ENCODE measurements around the gene EPB42. TPM values are rescaled to one million over a fixed set of nuclear protein-coding genes. Genes with fewer than 3 reads are reported as not detected.

EPB42 gene
- total and polyA plus RNA-seq, 4 experiments from 2014 or later = not detected

GRCh38 chr15:43241100-43241499 lies 20.3 kb upstream of the EPB42 start:
- H3K27me3 ChIP-seq (ENCODE audit: insufficient read depth, low read length) = no peaks in the 10 kb centered on the region
- intact Hi-C loops (cut with micrococcal nuclease) = no loop called here
- POLR2A ChIA-PET (ENCODE audit: partially characterized antibody) = no interaction called here
- Mint-ChIP-seq H3K27me3 (peaks cover 6 to 16% of the 10 kb centered on the region in 2 donors), H3K4me3 (no peak overlapping the region), H3K9me3 (no peaks in the 10 kb centered on the region), H3K36me3 (no peaks in the 10 kb centered on the region), H3K4me1 (no peaks in the 10 kb centered on the region), H3K27ac (no peak overlapping the region)
- DNase-seq = no peak
- H3K36me3 ChIP-seq (ENCODE audit: insufficient read depth, low read length) = no peaks in the 10 kb centered on the region
- no peaks in the 10 kb centered on the region for H3K4me1 ChIP-seq (ENCODE audit: insufficient read depth, low read length)
- no peaks in the 10 kb centered on the region for H3K9me3 ChIP-seq (ENCODE audit: control insufficient read depth in 1 of 2, low read length in 2 of 2)
- H3K27ac ChIP-seq (ENCODE audit: low read depth, low read length) = no peak overlapping the region
- no peak overlapping the region for H3K4me3 ChIP-seq (ENCODE audit: low read length in 2 of 2)
- CTCF ChIA-PET (ENCODE audit: partially characterized antibody) = no interaction called here

GRCh38 chr15:43239732-43240491 lies 19.1 kb upstream of the EPB42 start:
- H3K4me1 Mint-ChIP-seq = no peaks in the 10 kb centered on the region
- no peak overlapping the region for H3K4me3 Mint-ChIP-seq
- H3K9me3 ChIP-seq (ENCODE audit: control insufficient read depth in 1 of 2, low read length in 2 of 2) = no peaks in the 10 kb centered on the region
- ChIA-PET POLR2A (ENCODE audit: partially characterized antibody) (no interaction called here), CTCF (ENCODE audit: partially characterized antibody) (interaction anchor here (1.1 kb wide), 1 partner anchor 14 kb away, joined by 4 read pairs; no protein-coding TSS in a partner anchor)
- no peaks in the 10 kb centered on the region for H3K27me3 ChIP-seq (ENCODE audit: insufficient read depth, low read length)
- intact Hi-C loops (cut with micrococcal nuclease) = no loop called here
- H3K36me3 Mint-ChIP-seq = no peaks in the 10 kb centered on the region
- peaks cover 4 to 19% of the 10 kb centered on the region in 2 donors for H3K27me3 Mint-ChIP-seq
- H3K9me3 Mint-ChIP-seq = no peaks in the 10 kb centered on the region
- H3K27ac Mint-ChIP-seq = no peak overlapping the region
- H3K4me3 ChIP-seq (ENCODE audit: low read length in 2 of 2) = no peak overlapping the region
- no peak for DNase-seq
- no peaks in the 10 kb centered on the region for H3K36me3 ChIP-seq (ENCODE audit: insufficient read depth, low read length)
- H3K4me1 ChIP-seq (ENCODE audit: insufficient read depth, low read length) = no peaks in the 10 kb centered on the region
- no peak overlapping the region for H3K27ac ChIP-seq (ENCODE audit: low read depth, low read length)

GRCh38 chr15:43238671-43239131 lies 17.9 kb upstream of the EPB42 start:
- ChIA-PET POLR2A (ENCODE audit: partially characterized antibody) (no interaction called here), CTCF (ENCODE audit: partially characterized antibody) (interaction anchor here (1.0 kb wide), 1 partner anchor 13 kb away, joined by 4 read pairs; no protein-coding TSS in a partner anchor)
- H3K27ac ChIP-seq (ENCODE audit: low read depth, low read length) = no peak overlapping the region
- H3K9me3 Mint-ChIP-seq = no peaks in the 10 kb centered on the region
- H3K27ac Mint-ChIP-seq = no peak overlapping the region
- peaks cover 2 to 19% of the 10 kb centered on the region in 2 donors for H3K27me3 Mint-ChIP-seq
- intact Hi-C loops (cut with micrococcal nuclease) = no loop called here
- H3K9me3 ChIP-seq (ENCODE audit: control insufficient read depth in 1 of 2, low read length in 2 of 2) = no peaks in the 10 kb centered on the region
- no peaks in the 10 kb centered on the region for H3K36me3 ChIP-seq (ENCODE audit: insufficient read depth, low read length)
- no peak overlapping the region for H3K4me3 ChIP-seq (ENCODE audit: low read length in 2 of 2)
- no peaks in the 10 kb centered on the region for H3K4me1 ChIP-seq (ENCODE audit: insufficient read depth, low read length)
- no peaks in the 10 kb centered on the region for H3K27me3 ChIP-seq (ENCODE audit: insufficient read depth, low read length)
- DNase-seq = no peak
- H3K4me3 Mint-ChIP-seq = no peak overlapping the region
- H3K4me1 Mint-ChIP-seq = no peaks in the 10 kb centered on the region
- no peaks in the 10 kb centered on the region for H3K36me3 Mint-ChIP-seq

- Histone ChIP-seq H3K4me1 (ENCODE audit: insufficient read depth, low read length) (no peaks in the 10 kb centered on the region), H3K27ac (ENCODE audit: low read depth, low read length) (no peak overlapping the region), H3K4me3 (ENCODE audit: low read length in 2 of 2) (no peak overlapping the region), H3K27me3 (ENCODE audit: insufficient read depth, low read length) (no peaks in the 10 kb centered on the region), H3K36me3 (ENCODE audit: insufficient read depth, low read length) (no peaks in the 10 kb centered on the region), H3K9me3 (ENCODE audit: control insufficient read depth in 1 of 2, low read length in 2 of 2) (no peaks in the 10 kb centered on the region)
- no peaks in the 10 kb centered on the region for H3K9me3 Mint-ChIP-seq
- no peaks in the 10 kb centered on the region for H3K36me3 Mint-ChIP-seq
- peaks cover 2 to 22% of the 10 kb centered on the region in 2 donors for H3K27me3 Mint-ChIP-seq
- no peak overlapping the region for H3K4me3 Mint-ChIP-seq
- H3K4me1 Mint-ChIP-seq = no peaks in the 10 kb centered on the region
- H3K27ac Mint-ChIP-seq = peak overlapping the region in 1 of 7 donors; percentile 3
- ChIA-PET POLR2A (ENCODE audit: partially characterized antibody) (no interaction called here), CTCF (ENCODE audit: partially characterized antibody) (interaction anchor here (1.0 kb wide), 1 partner anchor 12 kb away, joined by 4 read pairs; no protein-coding TSS in a partner anchor)
- DNase-seq = no peak
- intact Hi-C loops (cut with micrococcal nuclease) = no loop called here
Measured at GRCh38 chr15:43237842-43238470, 17.1 kb upstream of the EPB42 start.

GRCh38 chr15:43235536-43235935 lies 14.7 kb upstream of the EPB42 start:
- intact Hi-C loops (cut with micrococcal nuclease) = no loop called here
- H3K4me3 Mint-ChIP-seq = no peak overlapping the region
- DNase-seq = no peak
- peaks cover 2 to 22% of the 10 kb centered on the region in 2 donors for H3K27me3 Mint-ChIP-seq
- no peaks in the 10 kb centered on the region for H3K27me3 ChIP-seq (ENCODE audit: insufficient read depth, low read length)
- H3K9me3 ChIP-seq (ENCODE audit: control insufficient read depth in 1 of 2, low read length in 2 of 2) = no peaks in the 10 kb centered on the region
- ChIA-PET POLR2A (ENCODE audit: partially characterized antibody) (no interaction called here), CTCF (ENCODE audit: partially characterized antibody) (interaction anchor here (1.0 to 1.1 kb wide), 2 partner anchors 10 to 50 kb away, joined by 3 to 5 read pairs; no protein-coding TSS in a partner anchor)
- H3K4me3 ChIP-seq (ENCODE audit: low read length in 2 of 2) = no peak overlapping the region
- H3K27ac ChIP-seq (ENCODE audit: low read depth, low read length) = no peak overlapping the region
- no peaks in the 10 kb centered on the region for H3K4me1 ChIP-seq (ENCODE audit: insufficient read depth, low read length)
- H3K9me3 Mint-ChIP-seq = no peaks in the 10 kb centered on the region
- H3K36me3 ChIP-seq (ENCODE audit: insufficient read depth, low read length) = no peaks in the 10 kb centered on the region
- H3K27ac Mint-ChIP-seq = no peak overlapping the region
- no peaks in the 10 kb centered on the region for H3K36me3 Mint-ChIP-seq
- no peaks in the 10 kb centered on the region for H3K4me1 Mint-ChIP-seq

GRCh38 chr15:43232289-43232874 lies 11.6 kb upstream of the EPB42 start:
- Mint-ChIP-seq H3K4me3 (no peak overlapping the region), H3K36me3 (no peaks in the 10 kb centered on the region), H3K9me3 (no peaks in the 10 kb centered on the region), H3K4me1 (no peaks in the 10 kb centered on the region), H3K27ac (no peak overlapping the region), H3K27me3 (peaks cover 1 to 12% of the 10 kb centered on the region in 2 donors)
- intact Hi-C loops (cut with micrococcal nuclease) = no loop called here
- no peak for DNase-seq
- ChIA-PET POLR2A (ENCODE audit: partially characterized antibody) (no interaction called here), CTCF (ENCODE audit: partially characterized antibody) (interaction anchor here (0.9 kb wide), 1 partner anchor 52 kb away, joined by 3 read pairs; no protein-coding TSS in a partner anchor)
- Histone ChIP-seq H3K27ac (ENCODE audit: low read depth, low read length) (no peak overlapping the region), H3K4me3 (ENCODE audit: low read length in 2 of 2) (no peak overlapping the region), H3K27me3 (ENCODE audit: insufficient read depth, low read length) (no peaks in the 10 kb centered on the region), H3K36me3 (ENCODE audit: insufficient read depth, low read length) (no peaks in the 10 kb centered on the region), H3K4me1 (ENCODE audit: insufficient read depth, low read length) (no peaks in the 10 kb centered on the region), H3K9me3 (ENCODE audit: control insufficient read depth in 1 of 2, low read length in 2 of 2) (no peaks in the 10 kb centered on the region)

- peaks cover 1 to 7% of the 10 kb centered on the region in 2 donors for H3K27me3 Mint-ChIP-seq
- POLR2A ChIA-PET (ENCODE audit: partially characterized antibody) = no interaction called here
- H3K27ac Mint-ChIP-seq = peak overlapping the region in 1 of 7 donors; percentile 9
Measured at GRCh38 chr15:43230640-43231115, 9.9 kb upstream of the EPB42 start.

More at GRCh38 chr15:43230640-43231115, 9.9 kb upstream of the EPB42 start:
- H3K4me1 ChIP-seq (ENCODE audit: insufficient read depth, low read length) = no peaks in the 10 kb centered on the region
- Mint-ChIP-seq H3K4me1 (peaks cover 0 to 4% (median 0%) of the 10 kb centered on the region in 4 donors), H3K36me3 (no peaks in the 10 kb centered on the region), H3K9me3 (no peaks in the 10 kb centered on the region), H3K4me3 (no peak overlapping the region)
- no peak for DNase-seq
- intact Hi-C loops (cut with micrococcal nuclease) = no loop called here
- H3K9me3 ChIP-seq (ENCODE audit: control insufficient read depth in 1 of 2, low read length in 2 of 2) = no peaks in the 10 kb centered on the region
- no peaks in the 10 kb centered on the region for H3K36me3 ChIP-seq (ENCODE audit: insufficient read depth, low read length)
- H3K27ac ChIP-seq (ENCODE audit: low read depth, low read length) = no peak overlapping the region
- CTCF ChIA-PET (ENCODE audit: partially characterized antibody) = interaction anchor here (0.7 to 3.6 kb wide), 2 partner anchors 54 to 180 kb away, joined by 3 to 26 read pairs; no protein-coding TSS in a partner anchor
- H3K4me3 ChIP-seq (ENCODE audit: low read length in 2 of 2) = no peak overlapping the region
- no peaks in the 10 kb centered on the region for H3K27me3 ChIP-seq (ENCODE audit: insufficient read depth, low read length)

All from CD4-positive, alpha-beta memory T cell (primary cell).